GM10248 (cell line): Measurements from ENCODE around the gene CACNA1C.

Experiments used
- CTCF ChIA-PET: fragments of 300-600 bp; sonication (Branson Sonifier 250); formaldehyde crosslinking; extraction: SDS; loops from one replicate; lab custom pipeline; 2021; ENCODE audit warnings: antibody characterized with exemption; lab: Yijun Ruan, JAX
- POLR2A ChIA-PET: fragments of 350-650 bp; sonication (Branson Sonifier 250); formaldehyde crosslinking; extraction: SDS; loops from one replicate; lab custom pipeline; 2020; ENCODE audit warnings: antibody characterized with exemption; lab: Yijun Ruan, JAX
- DNase-seq: peaks from one replicate; pipeline ENCODE4 v3.0.0; 2012; ENCODE audit errors: extremely low spot score
- TF ChIP-seq, protein P1 (sequence below): IDR thresholded peaks from 2 replicates; pipeline ENCODE4 v1.5.1; 2012; ENCODE audit warnings: mild to moderate bottlenecking, low read depth; ENCODE audit errors: extremely low read depth, missing control alignments, control extremely low read depth

Gene CACNA1C

DNA sequence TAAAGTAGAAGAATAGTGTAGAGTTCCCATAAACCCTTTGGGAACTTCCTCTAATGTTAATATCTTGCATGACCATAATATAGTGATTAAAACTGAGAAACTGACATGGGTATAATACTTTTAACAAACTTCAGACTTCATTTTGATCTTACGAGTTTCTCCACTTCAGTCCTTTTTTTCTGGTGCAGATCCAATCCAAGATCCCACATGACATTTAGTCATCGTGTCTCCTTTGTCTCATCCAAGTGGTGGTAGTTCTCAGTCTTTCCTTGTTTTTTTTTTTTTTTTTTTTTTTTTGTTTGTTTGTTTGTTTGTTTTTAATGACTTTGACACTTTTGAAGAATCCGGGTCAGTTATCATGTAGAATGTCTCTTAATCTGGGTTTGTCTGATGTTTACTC is 179.2 kb downstream of the CACNA1C start:
- CTCF ChIA-PET = interaction anchor here (1.7 kb wide), 1 partner anchor 12 kb away, joined by 4 read pairs; no protein-coding TSS in a partner anchor
- TF ChIP-seq, protein P1, sequence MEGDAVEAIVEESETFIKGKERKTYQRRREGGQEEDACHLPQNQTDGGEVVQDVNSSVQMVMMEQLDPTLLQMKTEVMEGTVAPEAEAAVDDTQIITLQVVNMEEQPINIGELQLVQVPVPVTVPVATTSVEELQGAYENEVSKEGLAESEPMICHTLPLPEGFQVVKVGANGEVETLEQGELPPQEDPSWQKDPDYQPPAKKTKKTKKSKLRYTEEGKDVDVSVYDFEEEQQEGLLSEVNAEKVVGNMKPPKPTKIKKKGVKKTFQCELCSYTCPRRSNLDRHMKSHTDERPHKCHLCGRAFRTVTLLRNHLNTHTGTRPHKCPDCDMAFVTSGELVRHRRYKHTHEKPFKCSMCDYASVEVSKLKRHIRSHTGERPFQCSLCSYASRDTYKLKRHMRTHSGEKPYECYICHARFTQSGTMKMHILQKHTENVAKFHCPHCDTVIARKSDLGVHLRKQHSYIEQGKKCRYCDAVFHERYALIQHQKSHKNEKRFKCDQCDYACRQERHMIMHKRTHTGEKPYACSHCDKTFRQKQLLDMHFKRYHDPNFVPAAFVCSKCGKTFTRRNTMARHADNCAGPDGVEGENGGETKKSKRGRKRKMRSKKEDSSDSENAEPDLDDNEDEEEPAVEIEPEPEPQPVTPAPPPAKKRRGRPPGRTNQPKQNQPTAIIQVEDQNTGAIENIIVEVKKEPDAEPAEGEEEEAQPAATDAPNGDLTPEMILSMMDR = no peak
- POLR2A ChIA-PET = interaction anchor here (0.6 kb wide), 1 partner anchor 152 kb away, joined by 3 read pairs; no protein-coding TSS in a partner anchor
- no peak for DNase-seq

DNA sequence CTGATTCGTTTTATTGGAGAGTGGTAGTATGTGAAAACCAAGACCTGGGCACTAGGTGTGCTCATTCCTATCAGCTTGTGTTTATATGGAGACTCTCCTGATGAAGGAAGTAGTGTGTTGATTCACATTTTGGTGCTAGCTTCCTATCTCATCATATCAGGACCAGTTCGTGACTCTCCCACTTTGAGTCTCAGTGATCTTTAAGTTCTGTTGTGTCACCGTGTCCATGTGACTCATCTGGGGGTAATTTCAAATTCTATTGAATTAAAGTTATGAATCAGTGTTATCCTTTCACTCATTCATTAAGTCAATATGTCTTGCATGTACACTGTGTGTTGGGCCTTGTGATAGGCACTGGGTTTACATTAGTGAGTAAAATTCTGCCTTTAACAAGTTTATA is 180.2 kb downstream of the CACNA1C start:
- TF ChIP-seq, protein P1 = no peak
- CTCF ChIA-PET = no interaction called here
- no peak for DNase-seq
- POLR2A ChIA-PET = no interaction called here

DNA sequence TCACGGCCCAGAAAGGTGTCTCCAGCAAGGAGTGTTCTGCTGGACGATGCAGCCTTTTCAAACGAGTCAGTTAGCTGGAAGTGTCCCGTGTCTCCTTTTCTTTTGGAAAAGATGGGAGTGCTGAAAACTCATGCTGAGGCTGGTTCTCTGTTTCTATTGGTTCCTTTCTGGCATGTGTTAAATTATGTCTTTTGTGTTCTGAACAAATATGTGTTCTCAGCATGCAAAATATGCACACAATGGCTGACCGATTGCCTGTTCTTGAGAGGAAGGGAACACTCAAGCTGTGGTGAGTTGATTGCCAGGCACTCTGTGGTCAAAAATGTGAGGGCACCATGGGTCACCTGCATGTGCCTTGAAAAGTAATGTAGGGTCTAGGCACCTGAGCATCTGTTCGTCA is 181.3 kb downstream of the CACNA1C start:
- no peak for DNase-seq
- POLR2A ChIA-PET = no interaction called here
- TF ChIP-seq, protein P1 = no peak
- CTCF ChIA-PET = interaction anchor here (1.1 kb wide), 1 partner anchor 12 kb away, joined by 3 read pairs; no protein-coding TSS in a partner anchor

DNA sequence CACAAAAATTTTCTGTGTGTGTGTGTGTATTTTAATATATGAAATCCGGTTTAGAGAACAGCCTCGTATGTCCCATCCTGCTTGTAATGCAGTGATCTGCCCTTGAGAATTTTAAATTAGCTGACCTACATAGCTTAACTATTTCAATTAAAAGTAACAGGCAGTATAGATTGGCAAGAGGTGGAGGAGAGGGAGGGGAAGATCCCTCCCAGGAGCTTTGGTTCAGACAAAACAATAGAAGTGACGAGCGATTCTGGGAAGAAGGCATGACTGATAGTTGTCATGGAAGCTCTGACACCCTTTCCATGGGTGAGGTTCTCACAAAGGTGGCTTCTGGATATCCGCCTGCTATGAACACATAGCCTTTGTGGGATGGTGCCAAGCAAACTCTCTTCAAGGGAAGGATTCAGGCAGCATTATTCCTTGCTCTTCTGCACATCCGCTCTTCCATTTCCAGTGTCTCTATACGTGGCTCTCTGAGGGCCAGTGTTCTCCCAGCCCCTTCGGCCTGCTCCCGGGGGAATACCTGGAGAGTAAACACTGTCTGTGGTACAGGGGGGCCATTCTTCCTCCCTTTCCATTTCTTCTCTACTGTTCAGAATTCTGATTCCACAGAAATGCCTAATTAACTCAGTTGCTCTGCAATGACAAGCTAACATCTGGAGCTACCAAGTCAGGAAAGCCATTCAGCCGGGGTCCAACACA is 182.0 kb downstream of the CACNA1C start:
- DNase-seq = no peak
- ChIA-PET POLR2A (no interaction called here), CTCF (interaction anchor here (1.1 to 1.5 kb wide), 2 partner anchors 11 to 12 kb away, joined by 3 to 4 read pairs; no protein-coding TSS in a partner anchor)
- TF ChIP-seq, protein P1 = no peak

DNA sequence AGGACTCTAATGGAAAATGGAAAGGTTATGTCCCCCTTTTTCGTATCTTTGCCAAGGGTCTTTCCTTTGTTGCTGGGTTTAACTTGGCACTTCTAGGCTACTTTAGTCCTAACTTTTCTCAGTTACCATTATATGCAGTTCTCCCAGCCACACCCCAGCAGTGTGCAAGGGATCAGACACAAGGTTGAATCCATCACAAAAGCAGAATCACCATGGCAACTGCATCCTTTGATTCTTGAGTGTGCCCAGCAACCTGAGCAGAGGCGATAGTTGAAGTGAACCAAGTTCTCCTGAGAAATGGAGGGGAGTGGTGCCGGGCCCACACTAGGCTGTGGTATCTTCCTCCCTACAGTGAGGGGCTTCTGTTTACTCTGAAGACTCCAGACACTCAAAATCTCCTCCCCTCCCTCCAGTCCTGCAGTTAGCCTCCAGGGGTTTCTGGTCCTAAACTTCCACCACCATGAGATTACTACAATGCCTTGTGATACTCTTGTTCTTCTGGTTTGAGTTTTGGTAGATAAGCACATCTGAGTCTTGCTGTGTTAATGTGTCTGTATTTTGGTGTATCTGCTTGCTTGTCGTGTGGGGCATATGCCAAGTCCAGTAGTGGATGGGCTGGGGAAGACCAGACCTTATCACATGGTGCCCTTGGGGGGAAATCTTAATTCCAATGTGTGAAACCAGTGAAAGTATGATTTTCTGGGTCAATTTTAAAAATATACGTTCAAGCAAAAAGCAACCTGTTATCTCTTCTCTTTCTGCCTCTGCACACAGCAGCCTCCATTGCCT is 183.9 kb downstream of the CACNA1C start:
- DNase-seq = no peak
- TF ChIP-seq, protein P1 = no peak
- ChIA-PET POLR2A (no interaction called here), CTCF (interaction anchor here (0.8 to 1.0 kb wide), 2 partner anchors 10 to 26 kb away, joined by 3 read pairs; no protein-coding TSS in a partner anchor)

DNA sequence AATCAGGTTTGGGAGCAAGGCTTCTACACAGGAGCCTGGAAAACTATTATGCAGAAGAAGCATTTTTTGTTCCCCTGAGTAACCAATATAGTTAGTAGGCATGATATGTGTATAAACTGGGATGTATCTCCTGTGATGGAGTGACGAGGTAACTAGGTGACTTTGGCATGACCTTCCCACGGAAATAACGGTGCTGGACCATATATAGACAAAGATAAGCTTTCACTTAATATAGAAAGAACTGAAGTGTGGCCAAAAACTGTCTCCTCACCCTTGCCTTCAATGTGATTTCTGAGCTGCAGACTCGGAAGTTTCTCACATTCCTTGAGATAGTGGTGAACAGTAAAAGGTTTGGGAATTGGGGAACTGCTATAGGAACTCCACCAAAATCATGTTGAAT is 185.3 kb downstream of the CACNA1C start:
- CTCF ChIA-PET = no interaction called here
- TF ChIP-seq, protein P1 = no peak
- DNase-seq = no peak
- POLR2A ChIA-PET = no interaction called here
